HUES64 (cell line): ENCODE data around the gene HACD3.

Experiments used
- H3K27ac ChIP-seq: 2 replicates; pipeline ENCODE4 v1.7.0; 2013; ENCODE audit warnings: low read depth, low read length, inconsistent platforms
- H3K27me3 ChIP-seq: 2 replicates; pipeline ENCODE4 v1.6.1; 2013; ENCODE audit warnings: mild to moderate bottlenecking, low read length; ENCODE audit not compliant: insufficient read depth
- H3K36me3 ChIP-seq: 2 replicates; pipeline ENCODE4 v1.6.1; 2013; ENCODE audit warnings: mild to moderate bottlenecking, low read length; ENCODE audit not compliant: insufficient read depth
- H3K4me1 ChIP-seq: 2 replicates; pipeline ENCODE4 v1.6.1; 2013; ENCODE audit warnings: mild to moderate bottlenecking, low read length, moderate library complexity; ENCODE audit not compliant: insufficient read depth
- H3K4me3 ChIP-seq: 2 replicates; pipeline ENCODE4 v1.5.1; 2013; ENCODE audit warnings: mild to moderate bottlenecking, low read length, moderate library complexity
- H3K9ac ChIP-seq: 2 replicates; pipeline ENCODE4 v1.6.1; 2013; ENCODE audit warnings: mild to moderate bottlenecking, low read depth, low read length
- H3K9me3 ChIP-seq: 2 replicates; pipeline ENCODE4 v1.6.1; 2013; ENCODE audit warnings: low read depth, low read length; ENCODE audit not compliant: insufficient read depth
- WGBS: fragments of 150-250, 120-280 bp; methylation state at CpG from one replicate; pipeline ENCODE4 v1.1.7; 2013; ENCODE audit warnings: missing lambda C conversion rate; 5-methylcytosine and 5-hydroxymethylcytosine counted together

HACD3 gene

DNA sequence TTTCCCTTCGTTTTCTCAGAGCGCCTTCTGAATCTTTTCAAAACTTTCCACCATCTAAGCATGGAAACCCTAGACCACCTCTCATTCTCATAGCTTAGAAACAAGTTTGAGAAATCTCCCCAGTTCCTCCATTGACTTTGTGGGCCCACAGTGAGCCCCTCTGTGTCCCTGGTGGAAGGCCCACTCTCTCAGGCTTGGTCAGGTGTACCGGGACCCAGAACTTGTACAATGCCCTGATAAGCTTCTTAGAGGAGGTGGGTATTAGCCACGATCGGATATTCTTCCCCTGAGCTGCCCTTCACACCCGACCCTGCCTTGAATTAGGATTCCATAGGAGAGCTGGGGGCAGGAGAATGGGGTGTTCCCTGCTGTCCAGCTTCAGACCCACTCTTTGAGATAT is 91.4 kb downstream of the HACD3 start, which contains the start of gene SLC24A1:
SLC24A1 (plus strand) TSS at position 301 of the 400 bp plus-strand sequence. CDS start 2,143 bp downstream, outside the sequence.
- 91% methylated on average over 6 of the region's 6 CpGs for WGBS
- Histone ChIP-seq H3K27me3 (no peaks in the 10 kb centered on the region), H3K9ac (no peak within 1 kb of the TSS), H3K27ac (no peak within 1 kb of the TSS), H3K36me3 (no peaks in the 10 kb centered on the region), H3K9me3 (no peaks in the 10 kb centered on the region), H3K4me1 (peaks cover 14% of the 10 kb centered on the region), H3K4me3 (no peak within 1 kb of the TSS)

DNA sequence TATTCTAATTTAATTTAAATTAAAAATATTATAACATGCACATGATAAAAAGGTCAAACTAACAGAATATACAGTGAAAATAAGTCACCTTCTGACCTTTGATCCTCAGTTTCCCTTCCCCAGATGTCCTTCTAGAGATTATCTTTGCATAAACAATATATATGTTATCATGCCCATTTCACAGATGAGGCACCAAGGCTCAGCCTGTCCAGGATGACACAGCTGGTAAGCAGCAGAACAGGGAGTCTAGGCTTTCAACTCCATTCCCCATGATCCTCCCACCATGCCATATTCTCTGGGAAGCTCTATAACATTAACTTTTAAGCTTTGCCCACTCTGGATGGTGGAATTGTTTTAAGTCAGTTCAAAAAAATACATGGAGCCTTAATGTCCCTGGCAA is 92.8 kb downstream of the HACD3 start:
- peaks cover 13% of the 10 kb centered on the region for H3K4me1 ChIP-seq
- no peaks in the 10 kb centered on the region for H3K27me3 ChIP-seq
- H3K27ac ChIP-seq = no peak overlapping the region
- no peaks in the 10 kb centered on the region for H3K9me3 ChIP-seq
- H3K36me3 ChIP-seq = no peaks in the 10 kb centered on the region
- H3K4me3 ChIP-seq = no peak overlapping the region
- no peak overlapping the region for H3K9ac ChIP-seq

- peaks cover 5% of the 10 kb centered on the region; the same call in 1 of the 2 replicates for H3K4me1 ChIP-seq
- H3K27ac ChIP-seq = no peak overlapping the region
- no peaks in the 10 kb centered on the region for H3K9me3 ChIP-seq
- WGBS = 86% methylated on average over 4 of the region's 4 CpGs
- H3K4me3 ChIP-seq = no peak overlapping the region
- no peaks in the 10 kb centered on the region for H3K36me3 ChIP-seq
- H3K9ac ChIP-seq = no peak overlapping the region
- H3K27me3 ChIP-seq = no peaks in the 10 kb centered on the region
Measured at GRCh38 chr15:65626856-65627255, 96.6 kb downstream of the HACD3 start.
